ENCODE measurements around the gene DNAJC6.
"Not testable (repeated sequence)": the region's sequence is repeated elsewhere in the genome, so short reads cannot be mapped to it uniquely, and the experiment has no call there.

The DNAJC6 gene

DNA sequence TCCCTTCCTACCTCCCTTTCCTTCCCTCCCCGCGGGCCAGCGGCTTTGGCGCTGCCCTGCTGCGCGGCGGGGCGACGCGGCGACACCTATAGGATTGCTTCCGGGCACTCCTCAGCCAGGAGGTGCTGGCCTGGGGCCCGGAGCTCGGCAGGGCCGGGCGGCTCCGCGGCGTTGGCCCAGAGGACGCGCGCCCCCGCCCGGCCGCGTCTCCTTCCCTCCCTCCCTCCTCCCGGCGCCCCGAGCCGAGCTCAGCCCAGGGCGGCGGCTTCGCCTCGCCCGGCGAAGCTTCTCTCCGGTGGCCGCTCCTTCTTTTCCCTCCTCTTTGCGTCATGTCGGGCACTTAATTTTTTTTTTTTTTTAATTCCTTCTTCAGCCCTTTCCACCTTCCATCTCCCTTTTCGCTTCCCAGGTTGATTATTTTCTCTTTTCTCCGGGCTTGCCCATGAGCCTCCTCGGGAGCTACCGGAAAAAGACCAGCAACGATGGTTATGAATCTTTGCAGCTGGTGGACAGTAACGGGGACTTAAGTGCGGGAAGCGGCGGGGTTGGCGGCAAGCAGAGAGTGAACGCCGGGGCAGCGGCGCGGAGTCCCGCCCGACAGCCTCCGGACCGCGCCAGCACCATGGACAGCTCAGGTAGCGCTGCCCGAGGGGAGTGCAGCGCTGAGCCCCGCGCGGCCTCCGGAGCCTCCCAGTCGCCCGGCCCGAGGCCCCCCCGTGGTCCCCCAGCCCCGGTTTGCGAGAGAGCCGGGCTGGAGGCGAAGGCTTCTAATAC, at the start of gene DNAJC6:
DNAJC6 (plus strand) TSS at position 240 of the 774 bp plus-strand sequence; CDS start at position 443, 203 bp downstream.
- peak; percentile 49 for DNase-seq

DNA sequence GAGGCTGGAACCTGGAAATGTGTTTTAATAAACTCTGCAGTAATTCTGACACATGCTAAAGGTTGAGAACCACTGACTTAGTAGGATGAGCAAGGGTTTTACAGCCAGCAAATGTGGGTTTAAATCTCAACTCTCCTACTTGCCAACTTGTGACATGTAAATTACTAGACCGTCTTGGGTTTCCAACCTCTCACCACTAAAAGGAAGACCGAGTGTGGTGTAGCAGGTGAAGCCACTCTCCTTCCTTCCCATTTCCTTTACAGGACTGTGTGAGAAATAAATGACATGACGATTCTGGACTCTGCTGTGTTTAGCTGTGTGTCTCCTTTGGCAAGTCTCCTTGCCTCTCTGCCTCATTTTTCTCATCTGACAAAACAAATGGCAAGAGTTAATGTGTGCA, 49.5 kb upstream of the DNAJC6 start:
- no peak for DNase-seq

DNA sequence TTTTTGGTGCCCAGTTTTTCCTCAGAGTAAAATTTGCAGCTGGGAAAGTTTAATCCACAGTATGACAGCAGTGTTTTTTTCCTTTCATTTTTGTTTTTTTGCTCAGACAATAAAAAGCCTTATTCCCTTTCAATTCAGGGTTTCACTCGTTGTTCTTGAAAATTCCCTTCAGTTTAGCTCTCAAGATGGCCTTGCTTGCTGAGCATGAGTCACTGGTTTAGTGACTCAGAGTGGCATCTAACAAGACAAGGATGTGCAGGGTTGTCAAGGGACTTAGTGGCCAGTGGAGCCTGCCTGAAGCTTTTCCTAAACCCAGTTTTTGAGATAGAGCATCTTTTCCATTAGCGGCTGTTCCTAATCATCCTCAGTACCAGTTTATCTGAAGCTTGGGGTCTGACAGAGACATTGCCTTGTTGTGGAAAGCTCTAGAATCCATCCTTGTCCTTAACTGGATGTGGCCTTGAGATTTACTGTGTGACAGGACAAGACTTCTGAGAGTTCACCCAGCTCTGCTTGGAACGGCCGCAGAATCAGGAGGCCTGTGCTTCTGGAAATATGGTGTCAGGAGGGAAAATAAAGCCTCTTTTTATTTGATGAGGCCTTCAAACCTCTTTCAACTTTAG, 48.4 kb upstream of the DNAJC6 start:
- DNase-seq = no peak

DNA sequence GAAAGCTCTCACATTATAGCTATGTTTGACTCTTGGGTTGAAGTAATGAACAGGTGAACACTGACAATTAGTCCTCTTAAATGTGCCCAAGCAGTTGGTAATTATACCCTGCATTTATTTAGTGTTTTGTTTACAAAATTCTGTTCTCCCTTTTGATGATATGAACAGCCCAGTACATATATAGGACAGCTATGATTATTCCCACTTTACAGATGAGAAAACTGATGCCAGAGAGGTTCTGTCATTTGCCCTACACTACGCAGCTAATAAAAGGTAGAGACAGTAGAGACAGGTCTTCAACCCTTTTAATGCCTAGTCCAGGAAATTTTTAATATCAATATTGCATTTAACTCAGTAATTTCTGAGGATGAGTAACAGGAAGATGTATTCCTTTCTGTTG, 46.1 kb upstream of the DNAJC6 start:
- no peak for DNase-seq

DNA sequence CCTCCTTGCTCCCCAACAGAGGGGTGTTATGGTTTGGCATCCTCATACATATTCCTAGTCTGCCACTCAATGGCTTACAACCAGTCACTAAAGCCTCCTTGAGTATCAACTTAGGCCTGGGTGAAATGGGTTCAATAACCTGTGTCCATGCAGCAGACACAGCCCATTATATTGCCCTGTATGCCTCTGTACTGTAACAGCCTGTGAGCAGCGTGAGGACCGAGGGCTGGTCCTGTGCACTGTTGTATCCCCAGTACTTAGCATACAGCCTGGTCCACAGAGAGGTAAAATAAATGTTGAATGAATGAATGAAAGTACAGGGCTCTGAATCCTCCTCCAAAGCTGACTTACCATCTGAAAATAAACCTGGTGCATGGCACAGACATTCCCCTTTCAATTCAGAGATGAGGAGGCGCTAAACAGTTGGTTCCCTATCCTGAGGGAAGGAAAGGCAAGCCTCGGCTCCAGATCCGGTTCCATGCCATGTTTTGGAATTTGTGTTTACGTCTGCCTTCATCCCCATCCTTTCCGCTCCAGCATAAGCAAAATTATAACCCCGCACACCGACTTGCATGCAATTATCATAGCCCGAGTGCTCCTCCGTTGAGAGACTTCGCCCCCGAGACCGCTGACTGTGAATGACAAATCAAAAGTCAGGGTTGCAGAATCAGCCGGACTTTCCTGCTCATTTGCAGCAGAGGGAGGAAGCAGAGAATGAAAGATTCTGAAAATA, 45.0 kb upstream of the DNAJC6 start:
- DNase-seq = no peak

DNA sequence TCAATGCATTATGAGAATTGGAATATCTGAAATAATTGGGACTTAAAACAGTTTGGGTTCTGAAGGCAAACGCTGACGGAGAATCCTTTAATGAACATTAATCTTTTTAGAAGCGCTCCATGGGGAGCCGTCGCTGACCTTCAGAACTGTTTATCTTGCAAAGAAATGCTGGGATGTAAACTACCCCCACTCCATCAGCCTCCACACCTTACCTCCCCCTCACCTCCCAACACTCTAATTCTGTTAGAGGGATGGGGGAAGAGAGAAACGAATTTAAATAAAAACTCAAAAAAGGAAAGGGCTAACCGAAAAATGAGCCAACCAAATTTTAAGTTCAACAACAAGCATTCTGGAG, 44.1 kb upstream of the DNAJC6 start:
- DNase-seq = no peak

DNA sequence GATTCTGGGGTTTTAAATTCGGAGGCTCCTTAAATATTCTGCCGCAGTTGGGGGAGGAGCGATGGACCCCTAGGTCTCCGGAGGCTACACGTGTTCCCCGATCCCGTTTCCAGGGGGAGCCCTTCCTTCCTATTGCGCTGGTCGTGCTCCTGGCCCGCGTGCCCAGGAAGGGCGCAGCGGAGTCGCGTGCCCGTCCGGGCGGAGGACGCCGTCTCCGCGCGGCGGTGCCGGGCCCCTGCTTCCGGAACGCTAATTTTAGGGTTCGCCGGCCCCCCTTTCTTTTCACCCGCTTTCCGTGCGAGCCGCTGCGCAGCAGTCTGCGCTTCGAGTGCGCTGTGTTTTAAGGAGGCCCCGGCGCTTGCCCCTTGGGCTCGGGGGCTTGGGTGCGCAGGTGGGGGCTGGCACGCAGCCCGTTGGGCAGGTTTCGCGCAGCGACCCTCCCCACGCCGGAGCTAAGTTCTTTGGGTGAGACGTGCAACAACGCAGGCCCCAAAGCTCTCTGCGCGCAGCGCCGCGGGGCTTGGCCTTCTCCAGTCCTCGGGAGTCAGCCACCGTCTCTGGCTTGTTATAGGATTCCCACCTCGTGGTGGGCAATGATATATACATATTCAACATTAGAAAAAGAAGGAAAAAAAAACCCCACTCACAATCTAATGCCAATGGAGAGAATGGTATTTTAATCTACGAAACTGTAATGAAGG, 43.5 kb upstream of the DNAJC6 start:
- peak; percentile 49 for DNase-seq

DNA sequence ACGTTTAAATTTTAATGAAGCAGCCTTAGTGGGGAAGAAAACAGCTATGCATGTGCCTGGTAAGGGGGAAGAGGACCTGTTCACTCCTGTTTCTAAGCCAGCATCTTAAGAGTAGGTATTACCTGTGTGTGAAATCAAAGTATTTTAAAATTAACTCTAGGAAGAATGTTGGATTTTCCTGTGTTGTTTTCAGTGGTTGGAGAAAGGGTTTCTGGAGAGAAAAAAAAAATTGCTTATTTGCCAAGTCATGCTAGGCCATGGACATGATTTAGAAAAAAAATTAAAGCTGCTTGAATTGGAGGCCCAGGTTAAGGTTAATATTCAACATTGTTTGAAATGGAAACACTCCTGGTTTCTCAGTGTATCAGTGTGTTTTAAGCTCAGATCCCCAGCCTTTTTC, 42.9 kb upstream of the DNAJC6 start:
- DNase-seq = no peak

DNA sequence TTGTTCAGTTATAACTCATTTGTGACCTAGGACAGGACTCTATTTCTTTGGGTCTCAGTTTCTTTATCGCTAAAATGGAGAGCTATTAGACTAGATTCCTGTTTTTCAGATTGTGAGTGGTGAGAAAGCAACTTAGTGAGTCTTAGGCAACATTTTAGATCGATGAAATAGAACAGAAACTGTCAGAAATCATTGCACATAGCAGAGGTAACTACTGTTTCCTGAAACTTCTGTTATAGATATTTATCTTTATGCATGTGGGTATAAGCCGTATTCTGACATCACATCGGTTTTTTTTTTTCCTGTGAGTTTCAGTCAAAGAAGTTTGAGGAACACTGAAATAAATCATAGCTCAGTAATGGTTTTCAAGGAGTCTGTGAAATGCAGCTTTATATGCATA, 42.1 kb upstream of the DNAJC6 start:
- no peak for DNase-seq

DNA sequence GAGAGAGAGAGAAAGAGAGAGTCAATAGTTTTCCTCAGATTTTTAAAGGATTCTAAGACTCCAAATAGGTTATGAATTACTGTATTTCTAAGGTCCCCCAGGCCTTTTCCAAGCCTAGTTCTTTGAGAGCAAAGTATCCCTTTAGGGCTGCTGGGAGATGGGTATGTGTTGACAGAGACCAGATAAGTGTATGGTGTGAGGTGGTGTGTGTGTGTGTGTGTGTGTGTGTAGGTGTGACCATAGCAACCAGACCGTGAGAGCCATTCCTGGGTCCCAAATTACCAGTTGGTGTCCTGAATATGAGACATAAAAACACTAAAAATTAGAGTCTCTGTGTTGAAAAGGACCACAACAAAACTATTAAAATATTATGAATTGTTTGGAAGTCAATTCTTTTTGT, 41.7 kb upstream of the DNAJC6 start:
- DNase-seq = no peak

DNA sequence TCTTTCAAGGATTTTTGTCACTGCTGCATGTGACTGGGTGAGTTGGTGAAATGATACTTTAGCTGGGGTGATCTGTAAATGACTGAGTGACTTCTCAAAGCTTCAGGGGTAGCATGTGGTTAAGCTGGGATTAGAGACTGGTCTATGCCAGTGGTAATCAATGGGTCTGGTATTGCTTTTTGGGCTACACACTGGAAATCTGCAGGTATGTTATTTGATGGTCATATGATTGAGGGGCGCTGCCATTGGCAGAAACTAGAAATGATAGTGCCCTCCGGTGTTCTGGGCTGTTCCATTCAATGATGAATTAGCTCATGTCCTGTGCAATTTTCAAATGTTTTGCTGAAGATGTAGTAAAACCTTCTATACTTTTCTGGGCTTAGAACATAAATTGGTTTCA, 39.7 kb upstream of the DNAJC6 start:
- no peak for DNase-seq

DNA sequence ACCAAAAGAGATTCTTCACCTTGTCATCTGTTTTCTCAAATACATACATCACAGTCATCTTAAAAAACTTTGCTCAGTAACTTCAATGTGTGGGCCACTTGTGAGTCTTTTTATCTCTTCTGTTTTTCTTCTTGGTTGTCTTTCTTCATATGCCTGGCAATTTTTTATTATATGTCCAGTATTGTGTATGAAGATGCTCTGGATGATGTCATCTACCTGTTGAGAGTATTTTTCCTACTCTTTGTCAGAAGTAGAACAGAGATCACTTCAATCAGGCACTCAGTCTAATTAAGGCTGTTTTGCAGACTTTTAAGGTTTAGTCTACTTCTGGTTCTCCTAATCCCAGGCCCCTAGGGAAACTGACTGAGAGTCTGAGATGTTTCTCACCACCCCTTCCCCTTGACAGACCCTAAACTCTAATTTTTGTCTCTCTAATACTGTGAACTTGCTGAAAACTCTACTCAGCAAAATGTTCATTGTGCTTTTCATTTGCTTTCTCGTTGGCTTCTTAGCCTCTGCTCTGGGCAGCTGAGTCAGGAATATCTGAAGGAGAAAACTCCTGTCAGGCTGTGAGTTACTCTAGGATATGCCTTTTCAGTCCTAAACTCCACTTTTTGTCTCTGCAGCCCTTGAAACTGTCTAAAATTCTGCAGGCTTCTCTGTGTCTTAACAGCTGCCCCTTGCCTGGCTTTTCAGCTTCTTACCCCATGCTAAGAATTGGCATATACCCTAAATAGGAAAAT, 33.0 kb upstream of the DNAJC6 start:
- DNase-seq = no peak

DNA sequence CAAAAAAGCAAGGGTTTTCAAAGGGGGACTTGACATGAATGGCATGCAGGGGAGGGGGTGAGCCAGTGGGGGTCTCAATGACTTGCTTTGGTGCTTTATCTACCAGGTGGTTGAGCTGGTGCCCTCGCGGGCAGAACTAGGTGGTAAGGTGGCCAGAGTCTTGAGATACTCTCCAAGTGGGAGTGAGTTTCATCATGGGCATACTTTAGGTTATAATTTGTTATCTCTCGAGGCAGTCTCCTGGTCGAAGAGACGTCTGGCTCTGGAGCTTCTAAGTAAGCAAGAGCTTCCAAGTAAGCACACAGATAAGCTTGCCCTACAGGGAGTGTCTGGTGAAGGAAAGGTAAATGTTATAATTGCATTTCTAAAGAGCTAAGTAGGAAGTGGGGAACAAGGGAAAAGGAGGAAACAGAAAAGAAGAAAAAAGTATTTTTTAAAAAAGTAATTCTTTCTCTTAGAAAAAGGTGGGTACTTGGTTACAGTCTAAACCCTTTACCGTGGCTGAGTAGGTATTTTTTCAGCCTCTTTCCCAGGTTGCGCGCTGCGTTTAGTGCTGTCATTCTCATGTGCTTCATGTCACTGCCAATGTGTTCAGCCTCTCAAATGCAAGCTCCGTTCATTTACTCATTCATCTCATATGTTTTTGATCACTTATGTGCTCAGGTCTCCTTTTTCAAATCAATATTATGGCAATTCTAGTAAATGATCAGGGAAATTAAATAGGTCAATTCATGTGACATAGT, 31.6 kb upstream of the DNAJC6 start:
- no peak for DNase-seq

DNA sequence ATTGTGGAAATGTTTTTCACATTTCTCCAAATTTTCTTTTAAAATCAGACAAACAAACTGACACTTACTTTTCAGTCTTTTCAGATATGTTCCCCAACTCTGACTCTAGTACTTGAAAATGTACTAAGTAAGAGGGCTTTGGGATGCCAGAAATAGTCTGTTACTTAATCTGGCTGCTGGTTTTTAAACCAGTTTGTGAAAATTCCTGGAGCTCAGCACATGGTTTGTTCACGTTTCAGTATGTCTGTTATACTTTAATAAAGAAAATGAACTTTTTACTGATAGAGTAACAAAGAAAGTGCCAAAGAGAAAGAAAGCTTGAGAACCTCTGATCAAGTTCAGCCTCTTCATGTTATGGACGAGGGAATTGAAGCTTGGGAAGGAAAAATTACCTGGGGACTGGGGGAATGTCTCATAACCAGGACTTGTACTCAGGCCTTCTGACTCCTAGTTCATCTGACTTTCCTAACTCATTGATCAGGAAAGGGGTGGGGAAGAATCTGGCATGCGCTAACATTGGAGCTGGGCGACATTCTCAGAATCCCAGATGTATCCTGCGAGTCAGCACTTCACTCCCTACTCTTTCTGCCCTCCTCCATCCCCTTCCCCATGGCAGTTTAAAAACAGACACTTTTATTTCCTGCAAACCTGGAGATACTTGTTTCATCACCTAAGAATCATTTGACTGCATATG, 30.8 kb upstream of the DNAJC6 start:
- DNase-seq = no peak

DNA sequence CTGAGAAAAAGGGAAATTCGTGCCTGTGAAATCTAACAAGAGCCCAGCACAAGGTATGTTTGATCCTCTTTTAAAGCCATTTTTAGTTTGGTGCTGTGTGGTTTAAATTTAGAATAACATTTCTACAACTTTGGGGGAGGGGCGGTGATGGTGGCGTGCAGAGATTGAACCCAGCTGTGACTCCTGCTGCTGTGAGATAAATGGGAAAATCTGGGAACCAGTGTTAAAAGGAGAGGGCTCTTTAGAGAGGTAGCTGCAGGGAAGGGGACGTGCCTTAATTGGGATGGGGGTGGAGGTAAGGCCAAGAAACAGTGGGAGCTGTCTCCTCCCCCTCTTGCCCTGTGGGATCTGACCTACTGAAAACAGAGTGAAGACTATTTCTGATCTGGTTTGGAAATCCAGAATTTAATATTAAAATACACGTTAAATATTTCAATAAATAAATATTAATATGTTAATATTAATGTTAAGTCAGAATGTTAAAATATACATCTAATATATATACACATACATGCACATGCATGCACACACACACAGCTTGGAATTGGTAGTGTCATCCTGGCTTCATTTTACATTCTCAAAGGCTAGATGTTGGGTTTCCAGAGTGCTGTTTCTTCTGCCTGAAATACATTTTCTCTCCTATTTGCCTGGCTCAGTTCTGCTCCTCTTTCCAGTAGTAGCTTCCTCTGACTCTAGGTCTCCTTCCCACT, 30.1 kb upstream of the DNAJC6 start:
- DNase-seq = no peak

DNA sequence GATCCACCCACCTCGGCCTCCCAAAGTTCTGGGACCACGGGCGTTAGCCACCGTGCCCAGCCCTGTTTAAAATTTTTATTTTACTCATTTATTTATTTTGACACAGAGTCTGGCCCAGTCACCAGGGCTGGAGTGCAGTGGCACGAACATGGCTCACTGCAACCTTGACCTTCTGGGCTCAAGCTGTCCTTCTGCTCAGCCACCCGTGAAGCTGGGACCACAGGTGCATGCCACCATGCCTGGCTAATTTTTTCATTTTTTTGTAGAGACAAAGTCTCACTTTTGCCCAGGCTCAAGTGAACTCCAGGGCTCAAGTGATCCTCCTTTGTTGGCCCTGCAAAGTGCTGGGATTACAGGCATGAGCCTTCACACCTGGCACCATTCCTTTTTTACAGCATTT, 27.5 kb upstream of the DNAJC6 start:
- DNase-seq = no peak

DNA sequence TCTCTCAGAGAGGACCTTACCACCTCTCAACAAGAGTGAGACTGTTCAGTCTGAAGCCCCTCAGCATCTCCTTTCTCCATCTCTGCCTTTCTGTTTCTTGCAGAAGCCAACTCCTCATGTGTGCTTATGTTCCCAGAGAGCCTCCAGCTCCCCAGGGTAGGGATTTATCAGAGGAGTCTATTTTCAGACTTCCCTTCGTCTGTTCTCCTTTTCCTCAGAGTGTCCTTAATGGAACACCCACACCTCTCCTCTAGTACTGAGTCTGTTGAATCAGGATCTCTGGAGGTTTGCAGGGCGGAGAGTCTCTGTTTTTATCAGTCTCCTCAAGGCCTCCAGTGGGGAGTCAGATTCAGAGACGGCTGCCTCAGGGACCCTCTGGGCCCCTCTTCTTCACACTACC, 25.1 kb upstream of the DNAJC6 start:
- DNase-seq = no peak

DNA sequence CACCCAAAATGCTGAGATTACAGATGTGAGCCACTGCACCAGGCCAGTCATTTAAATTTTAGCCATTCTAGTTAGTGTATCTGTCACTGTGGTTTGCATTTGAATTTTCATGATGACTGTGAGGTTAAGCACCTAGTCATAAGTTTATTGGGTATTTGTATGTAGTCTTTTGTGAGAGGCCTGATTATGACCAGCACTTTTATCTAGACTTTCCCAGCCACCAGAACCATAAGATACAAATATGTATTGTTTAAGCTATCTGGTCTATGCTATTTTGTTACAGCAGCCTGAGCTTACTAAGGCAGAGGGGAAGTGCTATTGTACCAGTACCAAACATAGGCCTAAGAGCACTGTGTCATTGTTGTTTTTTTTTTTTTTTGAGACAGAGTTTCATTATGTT, 19.9 kb upstream of the DNAJC6 start:
- DNase-seq = no peak

DNA sequence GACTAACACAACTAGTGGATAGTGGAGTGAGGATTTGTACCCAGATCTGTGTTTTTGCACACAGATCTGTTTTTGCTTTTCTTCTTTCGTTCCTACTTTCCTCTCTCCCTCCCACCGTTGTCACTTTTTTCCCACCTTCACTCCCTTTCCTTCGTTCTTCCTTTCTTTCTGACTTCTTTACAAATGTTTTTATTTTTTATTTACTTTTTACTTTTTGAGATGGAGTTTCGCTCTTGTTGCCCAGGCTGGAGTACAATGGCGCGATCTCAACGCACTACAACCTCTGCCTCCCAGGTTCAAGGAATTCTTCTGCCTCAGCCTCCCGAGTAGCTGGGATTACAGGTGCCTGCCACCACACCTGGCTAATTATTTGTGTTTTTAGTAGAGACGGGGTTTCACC, 17.5 kb upstream of the DNAJC6 start:
- not testable (repeated sequence) for DNase-seq

DNA sequence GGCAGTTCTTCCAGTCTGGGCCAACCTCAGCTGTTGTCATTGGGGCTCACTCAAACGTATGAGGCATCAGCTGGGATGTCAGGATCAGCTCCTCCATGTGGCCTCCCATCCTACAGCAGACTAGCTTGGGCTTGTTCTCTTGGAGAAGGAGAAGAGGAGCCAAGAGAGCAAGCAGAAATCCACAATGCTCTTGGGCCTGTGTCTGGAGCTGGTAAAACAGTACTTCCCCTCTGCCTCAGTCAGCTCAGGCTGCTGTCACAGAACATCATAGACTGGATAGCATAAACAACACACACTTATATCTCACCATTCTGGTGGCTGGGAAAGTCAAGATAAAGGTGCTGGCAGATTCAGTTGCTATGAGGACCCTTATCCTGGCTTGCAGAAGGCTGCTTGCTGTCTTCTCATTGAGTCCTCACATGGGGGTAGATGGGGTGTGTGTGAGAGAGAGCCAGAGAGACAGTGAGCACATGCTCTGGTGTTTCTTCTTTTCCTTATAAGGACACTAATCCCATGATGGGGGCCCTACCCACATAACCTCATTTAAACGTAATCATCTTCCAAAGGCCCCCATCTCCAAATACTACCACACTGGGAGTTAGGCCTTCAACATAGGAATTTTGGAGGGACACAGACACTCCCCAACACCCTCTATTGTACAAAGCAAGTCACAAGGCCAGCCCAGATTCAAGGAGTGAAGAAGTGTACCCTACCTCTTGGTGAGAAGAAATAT, 16.3 kb upstream of the DNAJC6 start:
- no peak for DNase-seq

Measured in CD4-positive, alpha-beta T cell treated with Interleukin-17A for 4 hours (primary cell).